GM23248 (cell line): ENCODE results near the gene ADGB. TPM values are rescaled to one million over a fixed set of nuclear protein-coding genes. Genes with fewer than 3 reads are reported as not detected.
"Not testable (repeated sequence)": the region's sequence is repeated elsewhere in the genome, so short reads cannot be mapped to it uniquely, and the experiment has no call there.

Experiments
- DNase-seq: peaks from one replicate; pipeline ENCODE4 v3.0.0-alpha.2; 2015
- H2AFZ ChIP-seq: fragments of 200-600 bp; sonication (generic); 2 replicates; pipeline ENCODE4 v1.6.1; 2016; ENCODE audit warnings: antibody characterized with exemption
- H3F3A ChIP-seq: fragments of 200-600 bp; sonication (generic); 2 replicates; pipeline ENCODE4 v1.6.1; 2016; ENCODE audit warnings: mild to moderate bottlenecking, antibody characterized with exemption, mixed run types; ENCODE audit not compliant: insufficient read depth
- H3K27ac ChIP-seq: fragments of 200-600 bp; sonication (generic); 2 replicates; pipeline ENCODE4 v1.5.1; 2016; ENCODE audit warnings: mild to moderate bottlenecking
- H3K27me3 ChIP-seq: fragments of 200-600 bp; sonication (generic); replicated peaks from 2 replicates; pipeline ENCODE4 v1.6.1; 2016; ENCODE audit warnings: mild to moderate bottlenecking; ENCODE audit not compliant: insufficient read depth
- H3K36me3 ChIP-seq: fragments of 200-600 bp; sonication (generic); 2 replicates; pipeline ENCODE4 v1.6.1; 2016; ENCODE audit warnings: low read depth, mild to moderate bottlenecking
- H3K4me1 ChIP-seq: fragments of 200-600 bp; sonication (generic); 2 replicates; pipeline ENCODE4 v1.6.1; 2016; ENCODE audit warnings: mild to moderate bottlenecking; ENCODE audit not compliant: insufficient read depth
- H3K4me2 ChIP-seq: fragments of 200-600 bp; sonication (generic); one replicate; pipeline ENCODE4 v1.6.1; 2016; ENCODE audit warnings: mild to moderate bottlenecking; ENCODE audit not compliant: unreplicated experiment
- H3K4me3 ChIP-seq: fragments of 200-600 bp; sonication (generic); 2 replicates; pipeline ENCODE4 v1.5.1; 2016; ENCODE audit warnings: mild to moderate bottlenecking
- H3K79me2 ChIP-seq: fragments of 200-600 bp; sonication (generic); 2 replicates; pipeline ENCODE4 v1.6.1; 2016; ENCODE audit warnings: mild to moderate bottlenecking; ENCODE audit not compliant: insufficient read depth
- H3K9ac ChIP-seq: fragments of 200-600 bp; sonication (generic); 2 replicates; pipeline ENCODE4 v1.6.1; 2016; ENCODE audit warnings: mild to moderate bottlenecking
- H3K9me2 ChIP-seq: fragments of 200-600 bp; sonication (generic); 2 replicates; pipeline ENCODE4 v1.6.1; 2016; ENCODE audit warnings: mixed run types, mild to moderate bottlenecking, moderate library complexity; ENCODE audit not compliant: insufficient read depth
- H3K9me3 ChIP-seq: fragments of 200-600 bp; sonication (generic); one replicate; pipeline ENCODE4 v1.6.1; 2017; ENCODE audit warnings: low read depth
- H4K20me1 ChIP-seq: fragments of 200-600 bp; sonication (generic); 2 replicates; pipeline ENCODE4 v1.6.0; 2016; ENCODE audit not compliant: insufficient read depth
- EZH2 ChIP-seq: fragments of 200-600 bp; sonication (generic); IDR thresholded peaks from 2 replicates; pipeline ENCODE4 v1.6.1; 2018; ENCODE audit warnings: antibody characterized with exemption, mild to moderate bottlenecking; ENCODE audit not compliant: insufficient read depth, poor library complexity, severe bottlenecking
- EZH2phosphoT487 ChIP-seq: fragments of 200-600 bp; sonication (generic); IDR thresholded peaks from 2 replicates; pipeline ENCODE4 v1.6.1; 2018; ENCODE audit warnings: antibody characterized with exemption, moderate library complexity, mild to moderate bottlenecking, low read depth; ENCODE audit not compliant: insufficient read depth
- WGBS, 2 experiments: methylation state at CpG; one replicate each; pipeline ENCODE4 v1.1.6; 2015 to 2017; ENCODE audit warnings: low lambda C conversion rate in 2 of 2, low coverage in 1 of 2; ENCODE audit errors: missing lambda C conversion rate in 2 of 2; 5-methylcytosine and 5-hydroxymethylcytosine counted together
- in situ Hi-C: fragments of 300-500 bp; cut with MboI; formaldehyde crosslinking; loops from 2 replicates; pipeline ENCODE4 v1.15.0; 2020
- polyA plus RNA-seq: library from polyadenylated mRNA; unstranded; fragments of >200 nt; fragmentation: Nextera tagmentation; extraction: Ambion mirVana; gene quantifications from 2 replicates; pipeline ENCODE4 v1.2.1, GENCODE V29; 2016
- total RNA-seq: library from RNA; depleted of rRNA; stranded (reverse); fragments of >200 nt; shearing (Covaris generic); gene quantifications from 2 replicates; pipeline ENCODE4 v1.2.3, GENCODE V29; 2014

Gene ADGB
- total and polyA plus RNA-seq, 2 experiments from 2014 or later = not detected

DNA sequence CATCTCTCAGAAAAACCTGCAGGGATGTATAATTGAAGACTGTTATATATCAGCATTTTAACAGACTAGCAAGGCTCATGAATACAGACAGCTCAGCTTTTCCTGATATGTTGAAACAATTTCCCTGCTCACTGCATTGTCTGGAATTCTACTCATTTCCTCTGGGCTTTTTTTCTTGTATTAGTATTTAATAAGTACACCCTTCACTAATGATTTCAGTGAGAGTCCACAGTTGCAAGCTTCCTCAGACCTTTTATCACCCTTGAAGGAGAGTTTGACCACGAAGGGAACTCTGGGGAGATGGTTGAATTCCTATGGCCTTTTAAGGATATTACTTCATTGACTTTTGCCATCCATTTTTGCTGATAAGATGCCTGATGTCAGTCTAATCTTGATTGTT is 248.7 kb downstream of the ADGB start:
- Histone ChIP-seq H3F3A (peaks cover 25% of the 10 kb centered on the region), H3K4me2 (no peak overlapping the region), H3K79me2 (no peaks in the 10 kb centered on the region), H3K9ac (no peak overlapping the region), H2AFZ (no peak overlapping the region), H4K20me1 (no peaks in the 10 kb centered on the region), H3K36me3 (no peaks in the 10 kb centered on the region), H3K9me3 (no peaks in the 10 kb centered on the region), H3K9me2 (no peaks in the 10 kb centered on the region), H3K4me3 (no peak overlapping the region), H3K4me1 (peaks cover 35% of the 10 kb centered on the region), H3K27ac (no peak overlapping the region), H3K27me3 (no peaks in the 10 kb centered on the region)
- in situ Hi-C loops = no loop called here
- DNase-seq = peak; percentile 36
- TF ChIP-seq EZH2 (no peak), EZH2phosphoT487 (no peak)
- WGBS, 2 experiments = 49 to 53% methylated on average over 1 of the region's 1 CpG

DNA sequence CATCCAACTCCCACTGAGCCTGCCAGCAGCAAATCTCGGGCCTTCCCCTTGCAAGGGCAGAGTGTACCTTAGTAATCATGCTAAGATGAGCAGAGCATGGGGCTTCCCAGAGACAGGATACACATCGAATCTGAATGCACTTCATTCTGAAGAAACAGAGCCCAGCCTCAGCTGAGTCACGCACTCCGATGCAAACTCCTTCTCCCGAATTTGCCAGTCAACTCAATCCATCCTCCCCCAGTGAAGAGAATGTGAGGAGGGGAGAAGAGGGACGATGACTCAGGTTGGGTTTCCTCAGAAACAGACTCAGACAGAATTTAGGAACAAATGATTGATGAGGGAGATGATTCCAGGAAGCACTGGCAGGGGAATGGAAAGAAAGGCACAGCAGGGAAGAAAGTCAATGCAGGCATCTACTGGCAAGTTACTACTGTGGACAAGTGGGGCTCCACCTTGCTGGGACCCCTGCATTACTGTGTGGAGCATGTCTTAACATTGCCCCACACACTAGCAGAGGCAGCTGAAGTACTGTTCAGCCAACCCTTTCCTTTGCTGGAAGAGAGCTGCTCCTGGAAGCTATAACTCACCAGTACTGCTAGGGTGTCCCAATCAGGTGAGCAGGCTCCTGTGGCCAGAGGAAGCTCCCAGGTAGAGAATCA is 251.6 kb downstream of the ADGB start:
- in situ Hi-C loops = loop anchor here (25.0 kb wide), 1 partner anchor 1312 kb away; no protein-coding TSS in a partner anchor
- no peaks in the 10 kb centered on the region for H4K20me1 ChIP-seq
- peak overlapping the region; percentile 6 for H3K4me2 ChIP-seq
- no peaks in the 10 kb centered on the region for H3K9me2 ChIP-seq
- no peaks in the 10 kb centered on the region for H3K36me3 ChIP-seq
- no peak overlapping the region for H3K4me3 ChIP-seq
- H3K27me3 ChIP-seq = no peaks in the 10 kb centered on the region
- no peak overlapping the region; the same call in 1 of the 2 replicates for H3K9ac ChIP-seq
- H3K79me2 ChIP-seq = no peaks in the 10 kb centered on the region
- H3F3A ChIP-seq = peaks cover 35% of the 10 kb centered on the region
- DNase-seq = peak; percentile 83
- H2AFZ ChIP-seq = peak overlapping the region; percentile 27; the same call in 1 of the 2 replicates
- 20 to 21% methylated on average over 6 of the region's 6 CpGs for WGBS, 2 experiments
- 0 out of 2 replicates have a peak overlapping the region, but pooled peaks have one; percentile 6 for H3K27ac ChIP-seq
- no peak for TF ChIP-seq EZH2phosphoT487
- TF ChIP-seq EZH2 = no peak
- peaks cover 35% of the 10 kb centered on the region for H3K4me1 ChIP-seq
- no peaks in the 10 kb centered on the region for H3K9me3 ChIP-seq

DNA sequence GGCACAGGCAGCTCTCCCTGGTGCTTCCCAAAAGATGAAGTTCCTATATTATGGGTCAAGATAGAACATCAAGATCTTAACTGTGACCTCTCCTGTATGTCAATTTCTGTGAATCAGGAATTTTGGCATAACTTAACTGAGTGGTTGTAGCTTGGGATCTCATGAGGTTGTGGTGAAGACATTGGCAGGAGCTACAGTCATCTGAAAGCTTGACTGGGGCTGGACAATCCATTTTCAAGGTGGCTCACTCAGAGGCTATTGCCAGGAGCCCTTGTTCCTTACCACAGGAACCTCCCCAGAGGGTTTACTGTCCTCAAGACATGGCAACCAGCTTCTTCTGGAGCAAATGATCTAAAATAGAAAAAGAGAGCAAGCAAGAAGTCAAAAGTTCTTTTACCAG is 252.2 kb downstream of the ADGB start:
- no peaks in the 10 kb centered on the region for H3K36me3 ChIP-seq
- H2AFZ ChIP-seq = no peak overlapping the region
- peak; percentile 16 for DNase-seq
- H3K9me2 ChIP-seq = no peaks in the 10 kb centered on the region
- in situ Hi-C loops = loop anchor here (25.0 kb wide), 1 partner anchor 1311 kb away; no protein-coding TSS in a partner anchor
- no peak overlapping the region for H3K4me2 ChIP-seq
- peak overlapping the region; percentile 53; the same call in 1 of the 2 replicates for H3K27ac ChIP-seq
- H3K27me3 ChIP-seq = no peaks in the 10 kb centered on the region
- no peak overlapping the region for H3K4me3 ChIP-seq
- no peak overlapping the region for H3K9ac ChIP-seq
- TF ChIP-seq EZH2phosphoT487 (no peak), EZH2 (no peak)
- H4K20me1 ChIP-seq = no peaks in the 10 kb centered on the region
- H3K4me1 ChIP-seq = peaks cover 35% of the 10 kb centered on the region
- H3K79me2 ChIP-seq = no peaks in the 10 kb centered on the region
- no peaks in the 10 kb centered on the region for H3K9me3 ChIP-seq
- H3F3A ChIP-seq = peaks cover 35% of the 10 kb centered on the region

DNA sequence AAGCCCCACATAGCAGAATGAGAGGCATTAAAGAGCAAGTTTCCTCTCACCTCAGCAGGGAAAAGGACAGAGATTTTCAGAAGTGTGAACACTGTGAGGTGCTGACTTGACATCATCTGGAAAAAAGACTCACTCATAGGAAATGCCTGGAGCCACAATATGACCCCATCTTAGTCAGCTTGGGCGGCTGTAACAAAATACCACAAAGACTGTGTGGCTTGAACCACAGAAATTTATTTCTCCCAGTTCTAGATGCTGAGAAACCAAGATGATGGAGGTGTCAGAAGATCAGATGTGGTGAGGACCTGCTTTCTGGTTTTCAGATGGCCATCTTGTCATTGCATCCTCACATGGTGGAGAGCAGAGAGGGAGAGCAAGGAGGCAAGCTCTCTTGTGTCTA is 253.1 kb downstream of the ADGB start:
- no peaks in the 10 kb centered on the region for H3K79me2 ChIP-seq

DNA sequence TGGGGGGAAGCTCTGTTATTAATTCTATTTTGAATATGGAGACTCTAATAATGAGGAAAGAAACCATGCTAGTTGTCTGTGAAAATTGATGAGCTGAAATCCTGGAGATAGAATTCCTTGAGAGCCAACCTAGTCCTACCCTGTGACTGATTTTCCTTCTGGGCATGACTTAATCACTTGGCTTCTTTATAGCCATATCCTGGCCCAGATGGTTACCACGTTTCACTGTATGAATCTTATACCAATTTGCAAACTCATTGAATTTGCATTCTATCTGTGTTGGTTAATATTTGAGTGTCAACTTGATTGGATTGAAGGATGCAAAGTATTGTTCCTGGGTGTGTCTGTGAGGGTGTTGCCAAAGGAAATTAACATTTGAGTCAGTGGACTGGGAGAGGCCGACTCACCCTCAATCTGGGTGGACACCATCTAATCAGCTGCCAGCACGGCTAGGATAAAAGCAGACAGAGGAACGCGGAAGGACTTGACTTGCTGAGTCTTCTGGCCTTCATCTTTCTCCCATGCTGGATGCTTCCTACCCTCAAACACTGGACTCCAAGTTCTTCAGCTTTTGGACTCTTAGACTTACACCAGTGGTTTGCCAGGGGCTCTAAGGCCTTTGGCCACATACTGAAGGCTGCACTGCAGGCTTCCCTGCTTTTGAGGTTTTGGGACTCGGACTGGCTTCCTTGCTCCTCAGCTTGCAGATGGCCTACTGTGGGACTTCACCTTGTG is 255.9 kb downstream of the ADGB start:
- H3K27me3 ChIP-seq, H4K20me1 ChIP-seq, H3K36me3 ChIP-seq, H3K9ac ChIP-seq, H3K4me3 ChIP-seq, H3K79me2 ChIP-seq, H3K27ac ChIP-seq, H3K9me3 ChIP-seq, H2AFZ ChIP-seq, H3K9me2 ChIP-seq, H3K4me2 ChIP-seq: not testable (repeated sequence)
- Histone ChIP-seq H3F3A (peaks cover 37% of the 10 kb centered on the region), H3K4me1 (peaks cover 29% of the 10 kb centered on the region)
- in situ Hi-C loops = loop anchor here (25.0 kb wide), 1 partner anchor 1308 kb away; no protein-coding TSS in a partner anchor
- WGBS, 2 experiments = 70 to 72% methylated on average over 6 of the region's 6 CpGs
- DNase-seq = peak; percentile 43

More for the DNA sequence above, 253.1 kb downstream of the ADGB start:
- H3K4me2 ChIP-seq = peak overlapping the region; percentile 30
- H3K4me1 ChIP-seq = peaks cover 34% of the 10 kb centered on the region
- no peak overlapping the region for H3K9ac ChIP-seq
- peaks cover 35% of the 10 kb centered on the region for H3F3A ChIP-seq
- no peaks in the 10 kb centered on the region for H3K9me2 ChIP-seq
- in situ Hi-C loops = loop anchor here (25.0 kb wide), 1 partner anchor 1310 kb away; no protein-coding TSS in a partner anchor
- H3K27ac ChIP-seq = peak overlapping the region; percentile 53
- DNase-seq = peak; percentile 94
- no peaks in the 10 kb centered on the region for H3K27me3 ChIP-seq
- no peak overlapping the region for H3K4me3 ChIP-seq
- H3K9me3 ChIP-seq = no peaks in the 10 kb centered on the region
- no peaks in the 10 kb centered on the region for H4K20me1 ChIP-seq
- no peaks in the 10 kb centered on the region for H3K36me3 ChIP-seq
- no peak overlapping the region for H2AFZ ChIP-seq
- 0% methylated on average over 1 of the region's 1 CpG for WGBS, 2 experiments
- TF ChIP-seq EZH2phosphoT487 = peak; percentile 87
- TF ChIP-seq EZH2 = no peak
